ENCODE measurements around the gene KCNJ4.

KCNJ4 gene

DNA sequence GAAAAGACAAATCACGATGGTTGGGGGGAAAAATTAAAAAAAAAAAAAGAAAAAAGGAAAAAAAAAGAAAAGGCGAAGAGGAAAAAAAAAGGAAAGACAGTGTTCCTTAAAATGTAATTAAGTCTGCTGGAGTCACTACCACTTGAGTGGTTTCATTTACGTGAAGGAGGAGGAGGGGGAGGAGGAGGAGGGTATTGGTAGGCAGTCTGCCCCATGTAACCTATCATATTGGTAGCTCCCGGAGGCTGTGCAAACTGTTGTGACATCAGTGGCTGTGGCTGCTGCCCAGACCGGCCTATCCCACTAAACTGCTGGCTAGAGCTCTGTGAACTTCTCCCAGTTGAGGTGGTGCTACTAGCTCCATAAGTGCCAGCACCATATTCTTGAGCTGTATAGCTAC lies 30.8 kb upstream of the KCNJ4 start:
- no peak overlapping the region for H3K4me3 ChIP-seq (ENCODE audit: control insufficient read depth, low read depth, low read length)
- no peak for DNase-seq (ENCODE audit: low read depth)
- TF ChIP-seq, protein P1, sequence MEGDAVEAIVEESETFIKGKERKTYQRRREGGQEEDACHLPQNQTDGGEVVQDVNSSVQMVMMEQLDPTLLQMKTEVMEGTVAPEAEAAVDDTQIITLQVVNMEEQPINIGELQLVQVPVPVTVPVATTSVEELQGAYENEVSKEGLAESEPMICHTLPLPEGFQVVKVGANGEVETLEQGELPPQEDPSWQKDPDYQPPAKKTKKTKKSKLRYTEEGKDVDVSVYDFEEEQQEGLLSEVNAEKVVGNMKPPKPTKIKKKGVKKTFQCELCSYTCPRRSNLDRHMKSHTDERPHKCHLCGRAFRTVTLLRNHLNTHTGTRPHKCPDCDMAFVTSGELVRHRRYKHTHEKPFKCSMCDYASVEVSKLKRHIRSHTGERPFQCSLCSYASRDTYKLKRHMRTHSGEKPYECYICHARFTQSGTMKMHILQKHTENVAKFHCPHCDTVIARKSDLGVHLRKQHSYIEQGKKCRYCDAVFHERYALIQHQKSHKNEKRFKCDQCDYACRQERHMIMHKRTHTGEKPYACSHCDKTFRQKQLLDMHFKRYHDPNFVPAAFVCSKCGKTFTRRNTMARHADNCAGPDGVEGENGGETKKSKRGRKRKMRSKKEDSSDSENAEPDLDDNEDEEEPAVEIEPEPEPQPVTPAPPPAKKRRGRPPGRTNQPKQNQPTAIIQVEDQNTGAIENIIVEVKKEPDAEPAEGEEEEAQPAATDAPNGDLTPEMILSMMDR (conservative IDR thresholded peaks at IDR 0.05; ENCODE audit: control insufficient read depth, insufficient read depth, low read depth, low read length): no peak

DNA sequence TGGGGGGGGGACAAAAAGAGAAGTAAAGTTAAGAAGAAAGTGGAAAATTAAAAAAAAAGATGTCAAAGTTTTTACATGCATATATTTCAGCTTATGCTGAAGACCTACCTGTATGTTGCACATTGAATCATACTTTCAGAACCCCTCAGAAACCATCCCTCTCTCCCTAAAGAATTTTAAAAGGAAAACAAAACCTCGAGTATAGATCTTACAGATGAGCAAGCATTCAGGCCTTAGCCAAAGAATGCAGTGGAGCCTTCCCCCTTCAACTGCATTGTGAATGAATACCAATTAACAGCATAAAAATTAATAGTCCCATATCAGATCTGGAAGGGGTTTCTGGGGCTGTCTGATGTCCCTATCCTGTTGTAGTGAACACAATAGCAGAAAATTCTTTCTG lies 29.2 kb upstream of the KCNJ4 start:
- TF ChIP-seq, protein P1 (conservative IDR thresholded peaks at IDR 0.05; ENCODE audit: control insufficient read depth, insufficient read depth, low read depth, low read length): no peak
- no peak overlapping the region for H3K4me3 ChIP-seq (ENCODE audit: control insufficient read depth, low read depth, low read length)
- no peak for DNase-seq (ENCODE audit: low read depth)

DNA sequence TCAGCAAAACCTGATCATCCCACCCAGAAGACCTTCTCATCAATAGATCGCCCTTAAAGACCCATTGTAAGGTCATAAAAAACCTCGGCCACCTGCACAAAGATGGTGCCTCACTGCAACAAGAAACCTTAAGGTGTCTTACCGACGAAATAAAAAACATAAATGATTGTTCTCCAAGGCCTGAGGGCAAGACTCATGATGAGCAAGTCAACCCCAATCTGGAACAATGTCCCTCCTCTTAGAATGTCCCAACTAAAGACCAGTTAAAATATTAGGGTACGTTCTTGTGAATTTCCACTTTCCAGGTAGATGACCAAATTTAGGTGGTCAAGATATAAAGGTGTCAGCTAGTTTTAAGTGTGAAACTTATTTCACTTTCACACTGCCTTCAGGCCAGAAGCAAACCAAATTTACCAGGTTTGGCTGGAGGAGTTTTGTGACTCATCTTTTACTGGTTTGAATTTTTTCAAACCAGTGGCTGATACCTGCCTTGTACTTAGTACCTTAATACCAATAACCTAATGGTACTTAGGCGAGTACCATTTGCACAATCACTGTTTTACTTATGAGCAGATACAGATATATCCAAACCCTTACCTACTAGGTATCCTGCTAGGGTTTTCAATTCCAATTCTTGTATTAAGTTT lies 27.8 kb upstream of the KCNJ4 start:
- DNase-seq (ENCODE audit: low read depth): no peak
- H3K4me3 ChIP-seq (ENCODE audit: control insufficient read depth, low read depth, low read length): no peak overlapping the region
- TF ChIP-seq, protein P1 (conservative IDR thresholded peaks at IDR 0.05; ENCODE audit: control insufficient read depth, insufficient read depth, low read depth, low read length): no peak

DNA sequence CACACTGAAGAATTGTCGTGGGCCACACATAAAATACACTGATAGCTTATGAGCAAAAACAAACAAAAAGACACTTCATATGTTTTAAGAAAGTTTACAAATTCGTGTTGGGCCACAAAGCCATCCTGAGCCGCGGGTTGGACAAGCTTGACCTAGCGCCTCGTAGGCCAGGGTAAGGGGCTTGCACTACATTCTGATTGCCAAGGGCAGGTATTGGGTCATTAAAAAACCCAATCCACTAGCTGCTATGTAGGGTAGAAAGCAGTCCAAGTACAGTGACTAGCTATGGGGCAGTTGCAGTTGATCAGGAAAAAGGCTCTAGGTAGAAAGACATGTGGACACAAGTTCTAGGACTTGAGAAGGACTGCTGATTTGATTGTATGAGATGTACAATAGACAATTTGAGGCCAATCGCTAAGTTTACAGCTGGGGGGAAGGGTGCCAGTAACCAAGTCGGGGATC lies 26.9 kb upstream of the KCNJ4 start:
- H3K4me3 ChIP-seq (ENCODE audit: control insufficient read depth, low read depth, low read length): no peak overlapping the region
- no peak for DNase-seq (ENCODE audit: low read depth)
- TF ChIP-seq, protein P1 (conservative IDR thresholded peaks at IDR 0.05; ENCODE audit: control insufficient read depth, insufficient read depth, low read depth, low read length): no peak

DNA sequence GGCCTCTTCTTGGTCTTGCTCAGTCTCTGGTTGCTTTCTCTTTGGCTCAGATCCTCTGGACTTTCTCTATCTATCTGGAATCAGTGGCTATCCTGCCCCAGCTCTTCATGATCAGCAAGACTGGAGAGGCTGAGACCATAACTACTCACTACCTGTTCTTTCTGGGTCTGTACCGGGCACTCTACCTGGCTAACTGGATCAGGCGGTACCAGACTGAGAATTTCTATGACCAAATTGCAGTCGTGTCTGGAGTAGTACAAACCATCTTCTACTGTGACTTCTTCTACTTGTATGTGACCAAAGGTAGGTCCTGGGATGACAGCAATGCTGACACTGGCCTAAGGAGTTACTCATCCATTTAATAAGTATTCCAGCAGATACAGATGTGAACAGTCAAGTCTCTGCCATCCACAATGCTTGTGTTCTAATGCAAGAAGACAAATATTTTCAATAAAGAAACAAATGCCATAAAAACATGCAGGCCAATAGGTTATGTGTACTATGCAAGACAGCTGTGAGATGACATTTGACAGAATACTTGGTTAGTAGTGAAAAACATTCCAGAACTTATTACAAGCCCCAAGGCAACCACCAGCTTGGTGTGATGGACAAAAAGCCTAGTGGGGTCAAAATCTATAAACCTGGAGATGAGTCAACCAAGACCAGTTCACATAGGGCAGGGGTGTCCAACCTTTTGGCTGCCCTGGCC lies 26.3 kb upstream of the KCNJ4 start:
- no peak for DNase-seq (ENCODE audit: low read depth)
- TF ChIP-seq, protein P1 (conservative IDR thresholded peaks at IDR 0.05; ENCODE audit: control insufficient read depth, insufficient read depth, low read depth, low read length): no peak

DNA sequence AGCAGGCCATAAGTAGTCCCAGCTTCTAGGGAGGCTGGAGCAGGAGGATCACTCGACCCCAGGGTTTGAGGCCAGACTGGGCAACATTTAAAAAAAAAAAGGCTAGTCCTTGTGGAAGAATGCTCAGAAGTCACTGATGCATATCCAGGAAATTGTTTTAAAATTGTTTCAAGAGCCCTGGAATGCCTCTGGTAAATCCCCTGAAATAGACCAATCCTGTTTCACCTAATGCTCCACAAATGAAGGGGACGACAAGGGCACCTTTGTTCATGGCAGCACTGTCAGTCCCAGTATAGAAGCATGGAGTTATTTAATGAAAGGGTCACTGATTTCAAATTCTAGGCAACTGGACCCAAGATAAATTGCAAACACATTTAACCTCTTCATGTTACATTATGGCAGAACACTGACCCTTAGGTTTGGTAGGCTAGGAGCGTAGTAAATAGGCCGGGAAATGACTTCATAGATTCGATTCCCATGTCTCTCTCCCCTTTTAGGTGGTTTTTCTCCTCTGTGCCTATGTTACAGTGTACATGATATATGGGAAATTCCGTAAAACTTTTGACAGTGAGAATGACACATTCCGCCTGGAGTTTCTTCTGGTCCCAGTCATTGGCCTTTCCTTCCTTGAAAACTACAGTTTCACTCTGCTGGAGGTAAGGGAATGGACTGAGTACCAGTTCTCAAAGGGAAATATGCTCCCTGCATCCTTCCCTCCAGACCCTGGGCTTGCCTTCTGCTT lies 24.3 kb upstream of the KCNJ4 start:
- H3K4me3 ChIP-seq (ENCODE audit: control insufficient read depth, low read depth, low read length): no peak overlapping the region
- TF ChIP-seq, protein P1 (conservative IDR thresholded peaks at IDR 0.05; ENCODE audit: control insufficient read depth, insufficient read depth, low read depth, low read length): no peak
- no peak for DNase-seq (ENCODE audit: low read depth)

More for the DNA sequence above, 26.3 kb upstream of the KCNJ4 start:
- H3K4me3 ChIP-seq (ENCODE audit: control insufficient read depth, low read depth, low read length): no peak overlapping the region

Data from fibroblast of mammary gland (primary cell).